SKM-1 (cell line): ENCODE results near the gene AIFM1.

Source experiments
- DNase-seq: peaks from one replicate; lab custom pipeline; 2025; ENCODE audit not compliant: unreplicated experiment; lab: John Stamatoyannopoulos, UW

AIFM1 gene

DNA sequence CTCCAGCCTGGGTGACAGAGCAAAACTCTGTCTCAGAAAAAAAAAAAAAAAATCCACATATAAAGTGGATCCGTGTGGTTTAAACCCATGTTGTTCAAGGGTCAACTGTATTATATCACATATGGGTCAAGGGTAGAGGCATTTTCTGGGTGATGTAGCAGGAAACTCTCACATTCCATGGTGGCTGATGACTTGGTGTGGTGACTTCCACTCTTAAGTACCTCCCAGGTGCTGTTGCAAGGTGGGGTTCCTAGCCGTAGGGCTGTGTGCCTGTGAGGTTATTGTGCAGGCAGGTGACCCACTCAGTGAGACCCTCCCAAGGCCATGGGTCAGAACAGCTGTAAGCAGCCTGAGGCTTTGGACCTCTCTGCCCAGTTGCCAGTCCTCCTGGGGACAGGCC lies 72.4 kb downstream of the AIFM1 start:
- no peak for DNase-seq

DNA sequence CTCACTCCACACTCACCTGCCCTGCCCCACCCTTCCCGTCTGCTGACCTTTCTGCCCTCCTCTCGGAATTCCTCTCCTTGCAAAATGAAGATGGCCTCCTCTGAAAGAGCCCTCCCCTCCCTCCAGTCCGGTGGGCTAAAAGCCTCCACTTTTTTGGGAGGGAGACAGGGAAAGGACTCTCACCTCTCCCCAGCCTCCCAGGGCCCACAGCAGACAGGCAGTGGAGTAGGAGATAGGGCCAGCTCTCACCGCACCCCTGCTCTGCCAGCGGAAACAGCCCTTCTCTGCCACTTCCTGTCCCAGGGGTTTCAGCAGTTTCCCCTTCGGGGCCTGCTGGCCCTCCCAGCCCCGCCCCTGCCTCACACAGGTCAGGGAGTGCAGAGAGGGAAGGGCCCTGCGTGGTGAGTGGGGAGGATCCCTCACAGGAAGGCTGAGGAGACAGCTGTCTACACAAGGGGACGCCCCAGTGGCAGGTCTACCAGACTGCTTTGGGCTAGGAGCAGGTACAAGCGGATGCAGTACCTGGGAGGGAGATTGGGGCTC lies 73.6 kb downstream of the AIFM1 start:
- peak; percentile 63 for DNase-seq

- DNase-seq, result no peak
Observed at GRCh38 chrX:130090364-130090763, 75.3 kb downstream of the AIFM1 start.

- DNase-seq, result peak; percentile 57
Observed at GRCh38 chrX:130086447-130087206, 79.0 kb downstream of the AIFM1 start.

DNA sequence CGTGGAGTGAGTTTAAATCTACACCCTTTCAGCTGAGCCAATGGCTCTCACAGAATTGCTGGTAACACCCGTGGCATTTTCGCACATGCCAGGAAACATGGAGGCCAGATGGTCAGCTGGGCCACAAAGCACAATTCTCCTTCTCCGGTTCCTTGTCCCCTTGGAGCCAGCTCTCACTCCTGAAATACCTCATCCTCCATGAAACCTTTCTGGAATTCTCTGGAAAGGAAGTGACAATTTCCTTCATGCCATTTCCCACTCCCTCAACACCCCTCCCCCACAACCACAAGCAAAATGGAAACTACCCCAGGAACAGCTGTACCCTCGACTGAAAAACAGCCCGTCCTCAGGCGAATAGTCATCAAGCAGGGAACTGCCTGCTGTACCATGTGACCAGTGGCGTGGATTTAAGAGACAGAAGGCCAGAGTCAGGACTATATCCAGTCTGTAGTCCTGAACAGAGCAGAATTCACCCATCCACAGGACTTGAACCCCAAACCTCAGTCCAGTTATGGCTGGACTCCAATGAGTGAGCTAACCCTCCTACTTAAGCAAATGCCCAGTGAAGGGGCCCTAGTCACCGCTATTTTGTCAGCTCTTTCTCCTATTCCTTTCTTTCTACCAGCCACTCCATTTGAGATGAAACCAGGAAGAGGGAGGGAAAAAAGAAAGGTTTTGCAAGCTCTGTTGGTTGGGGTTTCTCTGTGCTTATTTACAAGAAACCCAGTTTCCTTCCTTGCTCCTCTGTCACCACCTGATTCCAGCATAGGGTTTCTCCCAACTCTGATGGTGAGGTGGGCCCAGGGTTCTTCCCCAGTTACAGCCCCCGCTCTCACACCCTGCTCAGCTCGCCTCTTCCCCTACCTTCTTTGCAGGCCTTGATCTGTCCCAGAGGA lies 79.8 kb downstream of the AIFM1 start:
- no peak for DNase-seq

DNA sequence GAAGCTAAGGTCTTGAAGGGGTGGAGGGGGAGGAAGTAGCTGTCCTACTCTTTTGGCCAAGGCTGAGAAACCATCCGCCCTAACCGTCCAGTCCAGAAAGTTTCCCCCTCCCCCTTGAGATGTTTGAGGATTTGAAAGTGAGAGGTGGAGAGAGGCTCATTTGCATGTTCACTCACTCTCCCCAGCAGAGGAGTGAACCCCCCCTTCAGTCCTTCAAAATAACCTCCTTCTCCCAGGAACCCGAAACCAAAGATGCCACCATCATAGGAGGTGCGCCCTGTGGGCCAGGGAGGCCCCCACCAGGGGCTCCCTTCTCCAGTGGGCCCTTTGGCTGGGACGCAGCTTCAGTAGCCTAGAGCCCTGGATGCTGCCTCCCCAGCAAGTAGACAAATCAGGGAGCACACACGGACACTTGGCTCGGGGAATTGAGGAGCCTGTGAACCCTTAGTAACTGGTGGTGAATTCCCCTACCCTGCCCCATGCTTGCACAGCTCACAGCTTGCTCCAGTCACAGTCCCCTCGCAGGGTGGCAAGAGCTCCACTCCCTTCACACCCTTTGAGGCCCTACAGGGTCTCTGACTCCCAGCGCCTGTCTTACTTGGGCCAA lies 80.9 kb downstream of the AIFM1 start:
- DNase-seq, result no peak

DNA sequence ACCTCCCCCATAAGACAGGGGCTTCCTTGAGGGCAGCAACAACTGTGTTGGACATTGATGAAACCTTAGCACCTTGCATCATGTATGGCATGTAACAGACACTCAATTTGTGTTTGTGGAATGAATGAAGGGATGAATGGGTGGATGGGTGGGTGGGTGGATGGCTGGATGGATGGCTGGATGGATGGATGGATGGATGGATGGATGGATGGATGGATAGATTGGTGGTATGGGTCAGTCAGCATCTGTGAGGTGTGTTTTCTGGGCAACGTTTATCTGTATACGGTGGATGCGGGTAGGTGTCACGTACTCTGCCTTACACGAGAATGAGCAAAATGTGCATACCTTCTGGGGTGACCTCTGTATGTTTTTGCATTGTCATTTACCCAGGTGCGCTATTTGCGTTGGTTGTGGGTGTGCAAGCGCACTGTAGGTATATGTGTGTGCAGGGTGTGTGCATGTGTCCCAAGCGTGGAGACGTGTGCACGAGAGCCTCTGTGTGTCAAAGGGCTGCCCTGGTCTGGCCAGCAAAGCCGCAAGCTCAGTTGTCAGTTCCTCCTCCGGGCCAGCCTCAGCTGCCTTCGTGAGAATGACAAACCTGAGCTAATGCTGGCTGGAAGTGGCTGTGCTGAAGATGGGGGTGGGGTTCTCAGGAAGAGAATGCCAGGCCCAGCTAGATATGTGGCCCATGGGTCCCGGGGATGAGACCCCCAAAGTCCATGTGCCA lies 81.8 kb downstream of the AIFM1 start:
- peak; percentile 15 for DNase-seq

- no peak for DNase-seq
Observed at GRCh38 chrX:130083107-130083490, 82.5 kb downstream of the AIFM1 start.

- DNase-seq, result peak; percentile 57
Observed at GRCh38 chrX:130082244-130083106, 83.2 kb downstream of the AIFM1 start.

- DNase-seq, result no peak
Observed at GRCh38 chrX:130081421-130082045, 84.1 kb downstream of the AIFM1 start.

DNA sequence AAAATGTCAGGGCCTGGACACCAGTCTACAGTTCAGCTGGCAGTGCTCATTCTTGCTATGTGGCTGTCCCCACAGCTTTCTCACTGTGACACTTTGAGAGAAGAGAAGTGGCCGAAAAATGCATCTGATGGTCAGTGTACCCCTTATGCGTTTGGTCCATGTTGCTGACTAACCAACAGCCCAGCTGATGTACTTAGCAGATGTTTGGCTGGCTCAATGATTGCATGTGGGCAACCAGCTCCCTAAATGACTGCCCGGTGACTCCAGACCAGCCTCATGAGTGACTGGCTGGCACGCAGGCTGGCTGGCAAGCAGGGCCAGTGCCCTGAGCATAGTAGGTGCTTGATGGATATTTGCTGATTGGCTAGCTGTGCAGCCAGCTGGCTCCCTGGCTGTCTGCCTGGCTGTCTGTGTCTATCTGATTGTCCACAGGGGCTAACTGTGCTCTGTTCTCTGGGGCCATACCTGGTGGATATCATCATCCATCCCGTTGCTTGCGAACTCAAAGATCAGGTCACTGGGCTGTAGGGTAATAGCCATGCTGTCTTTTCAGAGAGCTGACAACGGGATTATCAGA lies 84.8 kb downstream of the AIFM1 start:
- DNase-seq, result no peak

GRCh38 chrX:130079824-130080406 lies 85.7 kb downstream of the AIFM1 start:
- no peak for DNase-seq
